DND-41 (cell line): ENCODE results near the gene FNDC7.
"Not testable (repeated sequence)": the region's sequence is repeated elsewhere in the genome, so short reads cannot be mapped to it uniquely, and the experiment has no call there.

Experiments used
- CTCF ChIP-seq: IDR thresholded peaks from 2 replicates; pipeline ENCODE4 v1.5.1; 2012; ENCODE audit warnings: borderline replicate concordance, low read length, moderate library complexity, mild to moderate bottlenecking; ENCODE audit not compliant: poor library complexity, severe bottlenecking; ENCODE audit errors: extremely low read depth
- EZH2 ChIP-seq: IDR thresholded peaks from 3 replicates; pipeline ENCODE4 v1.6.1; 2012; ENCODE audit warnings: borderline replicate concordance, low read depth, mild to moderate bottlenecking, moderate library complexity, low read length, inconsistent platforms; ENCODE audit not compliant: severe bottlenecking

- TF ChIP-seq CTCF, EZH2: not testable (repeated sequence)
Measured at GRCh38 chr1:108667422-108667821, 45.3 kb upstream of the FNDC7 start.
